ENCODE measurements around the gene CERS6. TPM values are rescaled to one million over a fixed set of nuclear protein-coding genes. Genes with fewer than 3 reads are reported as not detected.
"Not testable (repeated sequence)": the region's sequence is repeated elsewhere in the genome, so short reads cannot be mapped to it uniquely, and the experiment has no call there.

The CERS6 gene
- total RNA-seq, 1 experiment from 2014 or later: 15.1 TPM

DNA sequence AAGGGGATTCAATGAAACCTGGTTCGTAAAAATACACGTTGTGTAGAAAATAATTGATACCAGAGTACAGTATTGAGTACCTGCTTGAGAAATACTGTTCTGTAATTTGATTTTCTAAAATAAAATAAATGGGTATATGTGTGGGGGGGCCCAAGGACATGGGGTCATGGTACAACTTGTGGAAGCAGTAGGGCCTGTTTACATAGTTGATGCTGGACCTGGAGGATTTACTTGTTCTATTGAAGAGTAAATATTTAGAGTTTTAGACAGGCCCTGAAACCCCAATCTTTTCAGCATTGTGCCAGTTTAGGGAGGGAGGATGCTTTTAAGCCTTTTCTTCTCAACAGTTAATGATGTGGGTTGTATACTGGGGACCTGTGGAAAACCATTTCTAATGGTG, 11.7 kb downstream of the CERS6 start:
- DNase-seq (ENCODE audit: low read depth): no peak

DNA sequence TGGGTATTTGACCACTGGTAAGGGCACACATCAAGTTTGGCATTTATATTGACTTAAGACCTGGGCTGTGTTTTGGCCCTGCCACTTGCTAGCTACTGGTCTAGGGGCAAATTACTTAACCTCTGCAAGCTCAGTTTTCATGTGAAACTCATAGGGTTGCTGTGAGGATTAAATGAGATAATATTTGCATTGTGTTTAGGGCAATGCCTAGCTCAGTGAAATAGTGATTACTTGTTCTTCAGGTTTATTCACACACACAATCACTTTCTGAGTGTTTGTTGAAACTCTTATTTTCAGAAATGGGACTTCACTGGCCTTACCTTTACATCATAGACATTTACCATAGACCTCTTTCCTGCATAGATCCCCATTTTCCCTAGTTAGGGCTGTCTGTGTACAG, 12.3 kb downstream of the CERS6 start:
- DNase-seq (ENCODE audit: low read depth): no peak

GRCh38 chr2:168469281-168469988, 13.4 kb downstream of the CERS6 start:
- no peak for DNase-seq (ENCODE audit: low read depth)

DNA sequence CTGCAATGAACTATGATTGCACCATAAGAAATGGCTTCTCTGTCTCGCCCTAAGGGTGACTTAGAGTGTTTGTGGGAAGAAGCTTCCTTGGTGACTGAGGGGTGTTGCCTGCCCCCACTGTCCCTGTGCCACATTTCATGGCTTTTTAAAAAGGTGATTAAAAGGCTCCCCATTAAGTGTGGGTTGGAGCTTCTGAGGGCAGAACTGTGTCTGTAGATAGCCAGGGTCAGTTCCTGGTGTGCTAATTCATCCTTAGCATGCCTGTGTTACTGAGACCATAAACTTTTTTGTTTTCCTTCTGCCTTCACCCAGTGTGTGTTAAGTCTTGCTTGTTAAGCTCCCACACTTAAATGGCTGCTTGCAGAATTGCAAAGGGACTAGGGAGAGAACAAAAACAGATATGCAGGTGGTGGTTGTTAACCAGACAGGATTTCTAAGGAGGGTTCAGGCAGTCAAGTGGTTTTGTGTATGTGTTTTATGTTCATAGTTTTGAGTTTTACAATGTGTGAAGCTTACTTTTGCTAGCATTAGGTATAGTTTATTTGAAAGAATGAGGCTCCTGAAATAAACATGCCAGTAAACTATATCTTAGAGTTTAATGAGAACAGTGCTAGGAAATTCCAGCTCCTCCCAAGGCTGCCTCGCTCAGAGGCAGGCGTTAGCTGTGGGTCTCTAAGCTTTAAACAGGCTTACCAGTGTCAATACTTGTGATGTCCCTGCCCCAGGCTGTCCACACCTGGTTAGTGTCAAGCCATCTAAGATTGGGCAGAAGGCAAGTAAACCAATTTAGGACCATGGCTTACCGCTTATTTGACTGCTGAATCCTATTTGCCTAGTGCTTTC, 14.5 kb downstream of the CERS6 start:
- DNase-seq (ENCODE audit: low read depth): no peak

DNA sequence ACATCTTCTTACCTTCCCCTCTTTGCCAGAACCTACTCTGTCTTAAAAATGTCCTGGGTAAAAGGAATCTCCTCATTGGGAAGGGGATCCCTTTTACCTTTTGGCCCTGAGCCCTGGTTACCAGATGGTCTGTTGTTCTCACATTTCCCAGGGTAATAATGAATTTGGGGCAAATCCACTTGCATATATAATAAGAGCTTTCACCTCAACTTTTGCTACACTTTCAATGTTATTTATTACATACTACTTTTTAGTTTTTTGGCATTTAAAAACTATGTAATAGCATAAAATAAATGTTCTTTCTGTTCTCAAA, 15.0 kb downstream of the CERS6 start:
- no peak for DNase-seq (ENCODE audit: low read depth)

DNA sequence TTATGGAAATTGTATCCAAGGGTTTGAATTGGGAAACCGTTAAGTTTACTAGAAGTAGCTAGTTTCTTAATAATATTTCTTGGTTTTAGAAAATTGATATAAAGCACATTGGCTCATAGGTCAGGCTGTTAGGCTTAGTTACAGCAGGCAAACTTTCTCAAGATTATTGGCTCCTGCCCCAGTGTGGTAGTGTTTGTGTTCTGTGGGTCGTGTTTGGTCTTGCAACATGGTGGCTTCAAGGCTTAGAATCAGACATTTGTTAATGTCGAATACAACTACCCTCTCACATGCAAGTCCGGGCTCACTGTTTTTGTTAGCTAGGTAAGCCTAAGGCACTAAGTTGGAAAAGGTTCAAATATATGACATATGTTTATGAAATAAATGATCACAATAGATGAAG, 19.6 kb downstream of the CERS6 start:
- DNase-seq (ENCODE audit: low read depth): no peak

DNA sequence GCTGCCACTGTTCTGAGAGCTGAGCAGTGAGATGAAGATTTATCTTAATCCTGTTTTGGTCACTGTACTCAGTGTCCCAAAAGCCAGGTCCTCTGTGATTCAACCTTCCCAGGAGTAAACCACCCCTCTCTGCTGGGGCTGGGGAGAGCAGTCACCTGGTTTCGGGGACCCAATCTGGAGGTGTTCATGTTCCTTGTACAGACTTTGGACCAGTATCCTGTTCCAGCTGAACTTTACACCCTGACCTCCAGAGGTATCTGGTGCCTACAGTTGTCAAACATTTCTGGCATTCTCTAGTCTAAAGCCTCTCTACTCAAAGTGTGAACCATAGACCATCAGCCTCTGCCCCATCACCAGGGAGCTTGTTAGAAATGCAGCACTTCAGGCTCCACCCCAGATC, 22.1 kb downstream of the CERS6 start:
- DNase-seq (ENCODE audit: low read depth): no peak

- no peak for DNase-seq (ENCODE audit: low read depth)
These were observed 24.3 kb downstream of the CERS6 start for GRCh38 chr2:168480356-168480755.

- no peak for DNase-seq (ENCODE audit: low read depth)
These were observed 24.9 kb downstream of the CERS6 start for GRCh38 chr2:168480825-168481585.

GRCh38 chr2:168482269-168482668, 26.2 kb downstream of the CERS6 start:
- DNase-seq (ENCODE audit: low read depth): no peak

DNA sequence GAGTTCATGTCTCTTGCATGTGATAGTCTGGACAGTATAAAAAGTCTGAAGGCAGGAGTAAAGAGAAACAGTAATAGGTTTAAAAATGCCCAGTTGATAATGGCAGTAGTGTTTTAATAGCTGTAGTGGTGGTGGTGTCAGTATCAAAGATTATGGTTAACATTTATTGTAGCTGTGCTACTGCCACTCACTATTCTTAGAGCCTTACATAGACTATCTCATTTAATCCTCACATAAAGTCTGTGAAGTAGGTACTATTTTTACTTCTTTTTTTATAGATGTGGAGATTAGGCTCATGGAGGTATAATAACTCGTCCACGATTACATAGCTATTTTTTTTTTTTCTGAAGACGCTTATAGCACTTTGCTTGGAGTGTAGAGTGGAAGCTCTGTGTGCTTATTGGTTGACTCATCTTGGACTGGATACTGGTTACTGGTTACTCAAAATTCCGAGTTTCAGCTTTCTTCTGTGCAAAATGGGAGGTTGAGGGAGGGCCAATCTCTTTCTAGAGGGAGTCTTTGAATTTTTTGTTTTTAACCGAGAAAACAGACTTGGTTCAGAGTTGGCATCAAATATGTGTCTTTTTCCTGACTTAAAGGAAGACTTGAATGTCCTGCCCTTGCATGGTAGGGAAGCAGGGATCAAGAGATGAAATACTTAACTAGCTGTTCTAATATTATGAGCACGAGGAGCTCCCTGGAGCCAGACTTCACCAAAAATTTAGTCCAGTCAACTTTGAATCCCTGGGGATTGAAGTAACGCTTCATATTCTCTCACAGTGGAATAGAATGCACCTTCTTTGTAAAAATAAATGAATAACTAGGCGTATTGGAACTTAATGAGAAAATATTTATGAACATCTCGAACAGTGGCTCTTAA, 27.1 kb downstream of the CERS6 start:
- DNase-seq (ENCODE audit: low read depth): no peak

- DNase-seq (ENCODE audit: low read depth): no peak
These were observed 30.4 kb downstream of the CERS6 start for GRCh38 chr2:168486477-168486876.

- DNase-seq (ENCODE audit: low read depth): no peak
These were observed 34.2 kb downstream of the CERS6 start for GRCh38 chr2:168490015-168490874.

GRCh38 chr2:168490946-168491605, 35.0 kb downstream of the CERS6 start:
- no peak for DNase-seq (ENCODE audit: low read depth)

- DNase-seq (ENCODE audit: low read depth): not testable (repeated sequence)
These were observed 35.7 kb downstream of the CERS6 start for GRCh38 chr2:168491728-168492127.

- DNase-seq (ENCODE audit: low read depth): not testable (repeated sequence)
These were observed 37.1 kb downstream of the CERS6 start for GRCh38 chr2:168493219-168493618.

DNA sequence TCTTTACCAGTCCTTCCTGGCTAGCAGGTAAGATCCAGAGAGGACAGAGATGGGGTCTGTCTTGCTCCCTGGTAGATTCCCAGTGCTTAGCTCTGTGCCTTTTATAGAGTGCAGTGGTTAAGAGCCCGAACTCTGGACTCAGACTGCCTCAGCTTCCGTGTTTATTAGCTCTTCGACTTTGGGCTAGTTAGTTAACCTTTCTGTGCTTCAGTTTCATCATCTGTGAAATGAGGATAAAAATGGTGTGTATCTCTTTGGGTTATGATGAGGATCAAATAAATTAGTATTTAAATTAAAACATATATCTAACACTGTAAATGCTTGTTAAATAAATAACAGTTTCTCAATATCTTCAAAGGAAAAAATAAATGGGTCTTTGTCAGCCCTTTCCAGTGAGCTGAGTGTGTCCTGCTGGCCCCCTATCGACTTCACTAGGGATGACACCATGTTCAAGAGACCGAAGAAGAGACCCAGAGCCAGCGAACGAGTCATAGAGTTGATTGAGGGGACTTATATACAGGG, 38.2 kb downstream of the CERS6 start:
- DNase-seq (ENCODE audit: low read depth): peak; percentile 33

DNA sequence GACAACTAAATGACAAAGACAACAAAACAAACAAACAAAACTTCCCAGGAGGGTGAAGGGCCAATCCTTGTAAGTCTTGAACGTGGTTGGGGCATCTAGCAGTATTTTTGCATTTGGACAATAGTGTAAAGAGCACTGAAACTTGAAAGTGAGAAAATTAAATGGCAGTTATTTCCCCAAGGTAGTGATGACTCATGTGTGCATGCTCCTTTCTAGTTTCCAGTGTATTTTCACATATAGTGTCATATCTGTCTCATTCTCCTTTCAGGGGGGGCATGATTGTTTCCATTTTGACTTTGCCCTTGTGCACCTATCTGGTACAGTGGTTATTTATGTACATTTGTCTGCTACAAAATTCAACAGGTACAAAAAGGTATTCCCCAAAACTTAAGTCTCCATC, 39.5 kb downstream of the CERS6 start:
- DNase-seq (ENCODE audit: low read depth): no peak

GRCh38 chr2:168496906-168497305, 40.8 kb downstream of the CERS6 start:
- no peak for DNase-seq (ENCODE audit: low read depth)

DNA sequence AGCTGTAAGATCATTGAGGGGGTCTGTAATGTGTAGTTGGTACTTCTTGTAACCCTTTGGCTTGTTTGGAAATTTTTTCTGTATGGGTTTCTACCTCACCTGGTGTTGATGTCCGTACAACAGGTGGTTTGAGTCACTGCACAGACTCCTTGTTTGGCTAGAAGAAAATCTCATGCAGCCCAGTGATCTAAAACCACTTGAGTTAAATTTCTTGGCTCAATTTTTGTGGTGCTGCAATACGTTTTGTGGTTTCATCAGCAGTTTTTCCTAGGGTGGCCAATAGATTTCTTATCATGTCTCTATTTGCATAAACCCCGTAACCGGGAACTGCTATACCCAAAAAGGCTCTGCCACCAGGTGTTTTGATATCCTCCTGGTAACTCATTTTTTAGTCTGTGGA, 43.4 kb downstream of the CERS6 start:
- no peak for DNase-seq (ENCODE audit: low read depth)

All from RPMI7951 (cell line).